Measurements from ENCODE around the gene TRAF3IP1.
"Not testable (repeated sequence)": the region's sequence is repeated elsewhere in the genome, so short reads cannot be mapped to it uniquely, and the experiment has no call there.

DNA sequence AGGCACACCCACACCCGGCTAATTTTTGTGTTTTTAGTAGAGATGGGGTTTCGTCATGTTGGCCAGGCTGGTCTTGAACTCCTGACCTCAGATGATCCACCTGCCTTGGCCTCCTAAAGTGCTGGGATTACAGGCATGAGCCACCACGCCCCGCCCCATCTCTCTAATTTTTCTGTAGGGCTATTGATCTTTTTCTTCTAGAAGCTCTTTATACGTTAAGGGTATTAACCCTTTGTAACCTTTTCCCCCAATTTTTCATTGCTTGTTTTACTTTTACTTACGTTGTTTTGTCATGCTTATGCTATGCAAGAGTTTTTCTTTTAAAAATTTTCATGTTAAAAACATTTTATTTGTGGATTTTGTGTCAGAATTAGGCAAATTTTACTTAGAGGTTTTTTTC is 121.9 kb downstream of the TRAF3IP1 start:
- TF ChIP-seq, protein P1, sequence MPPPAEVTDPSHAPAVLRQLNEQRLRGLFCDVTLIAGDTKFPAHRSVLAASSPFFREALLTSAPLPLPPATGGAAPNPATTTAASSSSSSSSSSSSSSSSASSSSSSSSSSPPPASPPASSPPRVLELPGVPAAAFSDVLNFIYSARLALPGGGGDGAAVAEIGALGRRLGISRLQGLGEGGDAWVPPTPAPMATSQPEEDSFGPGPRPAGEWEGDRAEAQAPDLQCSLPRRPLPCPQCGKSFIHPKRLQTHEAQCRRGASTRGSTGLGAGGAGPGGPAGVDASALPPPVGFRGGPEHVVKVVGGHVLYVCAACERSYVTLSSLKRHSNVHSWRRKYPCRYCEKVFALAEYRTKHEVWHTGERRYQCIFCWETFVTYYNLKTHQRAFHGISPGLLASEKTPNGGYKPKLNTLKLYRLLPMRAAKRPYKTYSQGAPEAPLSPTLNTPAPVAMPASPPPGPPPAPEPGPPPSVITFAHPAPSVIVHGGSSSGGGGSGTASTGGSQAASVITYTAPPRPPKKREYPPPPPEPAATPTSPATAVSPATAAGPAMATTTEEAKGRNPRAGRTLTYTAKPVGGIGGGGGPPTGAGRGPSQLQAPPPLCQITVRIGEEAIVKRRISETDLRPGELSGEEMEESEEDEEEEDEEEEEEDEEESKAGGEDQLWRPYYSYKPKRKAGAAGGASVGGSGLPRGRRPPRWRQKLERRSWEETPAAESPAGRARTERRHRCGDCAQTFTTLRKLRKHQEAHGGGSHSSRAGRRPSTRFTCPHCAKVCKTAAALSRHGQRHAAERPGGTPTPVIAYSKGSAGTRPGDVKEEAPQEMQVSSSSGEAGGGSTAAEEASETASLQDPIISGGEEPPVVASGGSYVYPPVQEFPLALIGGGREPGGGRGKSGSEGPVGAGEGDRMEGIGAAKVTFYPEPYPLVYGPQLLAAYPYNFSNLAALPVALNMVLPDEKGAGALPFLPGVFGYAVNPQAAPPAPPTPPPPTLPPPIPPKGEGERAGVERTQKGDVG (CRISPR knock-in tag; IDR thresholded peaks at IDR 0.05; ENCODE audit: borderline replicate concordance): not testable (repeated sequence)
- TF ChIP-seq, protein P2, sequence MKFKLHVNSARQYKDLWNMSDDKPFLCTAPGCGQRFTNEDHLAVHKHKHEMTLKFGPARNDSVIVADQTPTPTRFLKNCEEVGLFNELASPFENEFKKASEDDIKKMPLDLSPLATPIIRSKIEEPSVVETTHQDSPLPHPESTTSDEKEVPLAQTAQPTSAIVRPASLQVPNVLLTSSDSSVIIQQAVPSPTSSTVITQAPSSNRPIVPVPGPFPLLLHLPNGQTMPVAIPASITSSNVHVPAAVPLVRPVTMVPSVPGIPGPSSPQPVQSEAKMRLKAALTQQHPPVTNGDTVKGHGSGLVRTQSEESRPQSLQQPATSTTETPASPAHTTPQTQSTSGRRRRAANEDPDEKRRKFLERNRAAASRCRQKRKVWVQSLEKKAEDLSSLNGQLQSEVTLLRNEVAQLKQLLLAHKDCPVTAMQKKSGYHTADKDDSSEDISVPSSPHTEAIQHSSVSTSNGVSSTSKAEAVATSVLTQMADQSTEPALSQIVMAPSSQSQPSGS (CRISPR knock-in tag; IDR thresholded peaks at IDR 0.05): not testable (repeated sequence)
- TF ChIP-seq MIER3 (CRISPR knock-in tag; IDR thresholded peaks at IDR 0.05; ENCODE audit: borderline replicate concordance); ZKSCAN1 (IDR thresholded peaks at IDR 0.05; ENCODE audit: low read length); ZNF724P (CRISPR knock-in tag; IDR thresholded peaks at IDR 0.05; ENCODE audit: borderline replicate concordance); KAT8 (CRISPR knock-in tag; IDR thresholded peaks at IDR 0.05): not testable (repeated sequence)
- TF ChIP-seq, protein P3, sequence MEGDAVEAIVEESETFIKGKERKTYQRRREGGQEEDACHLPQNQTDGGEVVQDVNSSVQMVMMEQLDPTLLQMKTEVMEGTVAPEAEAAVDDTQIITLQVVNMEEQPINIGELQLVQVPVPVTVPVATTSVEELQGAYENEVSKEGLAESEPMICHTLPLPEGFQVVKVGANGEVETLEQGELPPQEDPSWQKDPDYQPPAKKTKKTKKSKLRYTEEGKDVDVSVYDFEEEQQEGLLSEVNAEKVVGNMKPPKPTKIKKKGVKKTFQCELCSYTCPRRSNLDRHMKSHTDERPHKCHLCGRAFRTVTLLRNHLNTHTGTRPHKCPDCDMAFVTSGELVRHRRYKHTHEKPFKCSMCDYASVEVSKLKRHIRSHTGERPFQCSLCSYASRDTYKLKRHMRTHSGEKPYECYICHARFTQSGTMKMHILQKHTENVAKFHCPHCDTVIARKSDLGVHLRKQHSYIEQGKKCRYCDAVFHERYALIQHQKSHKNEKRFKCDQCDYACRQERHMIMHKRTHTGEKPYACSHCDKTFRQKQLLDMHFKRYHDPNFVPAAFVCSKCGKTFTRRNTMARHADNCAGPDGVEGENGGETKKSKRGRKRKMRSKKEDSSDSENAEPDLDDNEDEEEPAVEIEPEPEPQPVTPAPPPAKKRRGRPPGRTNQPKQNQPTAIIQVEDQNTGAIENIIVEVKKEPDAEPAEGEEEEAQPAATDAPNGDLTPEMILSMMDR (CRISPR knock-in tag; IDR thresholded peaks at IDR 0.05): not testable (repeated sequence)
- TF ChIP-seq, protein P4, sequence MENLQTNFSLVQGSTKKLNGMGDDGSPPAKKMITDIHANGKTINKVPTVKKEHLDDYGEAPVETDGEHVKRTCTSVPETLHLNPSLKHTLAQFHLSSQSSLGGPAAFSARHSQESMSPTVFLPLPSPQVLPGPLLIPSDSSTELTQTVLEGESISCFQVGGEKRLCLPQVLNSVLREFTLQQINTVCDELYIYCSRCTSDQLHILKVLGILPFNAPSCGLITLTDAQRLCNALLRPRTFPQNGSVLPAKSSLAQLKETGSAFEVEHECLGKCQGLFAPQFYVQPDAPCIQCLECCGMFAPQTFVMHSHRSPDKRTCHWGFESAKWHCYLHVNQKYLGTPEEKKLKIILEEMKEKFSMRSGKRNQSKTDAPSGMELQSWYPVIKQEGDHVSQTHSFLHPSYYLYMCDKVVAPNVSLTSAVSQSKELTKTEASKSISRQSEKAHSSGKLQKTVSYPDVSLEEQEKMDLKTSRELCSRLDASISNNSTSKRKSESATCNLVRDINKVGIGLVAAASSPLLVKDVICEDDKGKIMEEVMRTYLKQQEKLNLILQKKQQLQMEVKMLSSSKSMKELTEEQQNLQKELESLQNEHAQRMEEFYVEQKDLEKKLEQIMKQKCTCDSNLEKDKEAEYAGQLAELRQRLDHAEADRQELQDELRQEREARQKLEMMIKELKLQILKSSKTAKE (CRISPR knock-in tag; IDR thresholded peaks at IDR 0.05; ENCODE audit: borderline replicate concordance): not testable (repeated sequence)
- TF ChIP-seq, protein P5, sequence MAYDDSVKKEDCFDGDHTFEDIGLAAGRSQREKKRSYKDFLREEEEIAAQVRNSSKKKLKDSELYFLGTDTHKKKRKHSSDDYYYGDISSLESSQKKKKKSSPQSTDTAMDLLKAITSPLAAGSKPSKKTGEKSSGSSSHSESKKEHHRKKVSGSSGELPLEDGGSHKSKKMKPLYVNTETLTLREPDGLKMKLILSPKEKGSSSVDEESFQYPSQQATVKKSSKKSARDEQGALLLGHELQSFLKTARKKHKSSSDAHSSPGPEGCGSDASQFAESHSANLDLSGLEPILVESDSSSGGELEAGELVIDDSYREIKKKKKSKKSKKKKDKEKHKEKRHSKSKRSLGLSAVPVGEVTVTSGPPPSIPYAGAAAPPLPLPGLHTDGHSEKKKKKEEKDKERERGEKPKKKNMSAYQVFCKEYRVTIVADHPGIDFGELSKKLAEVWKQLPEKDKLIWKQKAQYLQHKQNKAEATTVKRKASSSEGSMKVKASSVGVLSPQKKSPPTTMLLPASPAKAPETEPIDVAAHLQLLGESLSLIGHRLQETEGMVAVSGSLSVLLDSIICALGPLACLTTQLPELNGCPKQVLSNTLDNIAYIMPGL (CRISPR knock-in tag; IDR thresholded peaks at IDR 0.05; ENCODE audit: borderline replicate concordance in 1 of 2, low read depth in 1 of 2): not testable (repeated sequence)
